H1 (cell line): ENCODE data around the gene LTO1. TPM values are rescaled to one million over a fixed set of nuclear protein-coding genes. Genes with fewer than 3 reads are reported as not detected.

Experiments used
- CTCF ChIA-PET: fragments of 300-600 bp; sonication (Branson Sonifier 250); formaldehyde crosslinking; loops from one replicate; lab custom pipeline; 2021; ENCODE audit not compliant: partially characterized antibody; lab: Charles Lee
- POLR2A ChIA-PET: fragments of 300-600 bp; sonication (Branson Sonifier 250); formaldehyde crosslinking; loops from one replicate; lab custom pipeline; 2021; ENCODE audit warnings: inconsistent platforms; ENCODE audit not compliant: partially characterized antibody; lab: Charles Lee
- DNase-seq, 2 experiments: peaks; one replicate each; pipeline versions ENCODE4 v3.0.0 to v3.0.0-alpha.2; 2010 to 2022; ENCODE audit warnings: low spot score in 2 of 2, low read depth in 1 of 2, mixed read lengths in 1 of 2
- FAIRE-seq: peaks from 2 replicates; lab custom pipeline; 2011; peaks lifted over from hg19 to GRCh38; lab: Jason Lieb, UNC
- H2AFZ ChIP-seq: 2 replicates; pipeline ENCODE4 v1.8.1; 2012; ENCODE audit warnings: low read length, inconsistent platforms
- H2AK5ac ChIP-seq: 2 replicates; pipeline ENCODE4 v1.6.1; 2013; ENCODE audit warnings: low read depth, low read length
- H2BK120ac ChIP-seq: replicated peaks from 2 replicates; pipeline ENCODE3; 2013; ENCODE audit warnings: low read depth, low read length, inconsistent platforms
- H2BK12ac ChIP-seq: 2 replicates; pipeline ENCODE4 v1.6.1; 2013; ENCODE audit warnings: low read depth, low read length
- H2BK15ac ChIP-seq: 2 replicates; pipeline ENCODE4 v1.6.1; 2013; ENCODE audit warnings: low read length
- H2BK20ac ChIP-seq: 2 replicates; pipeline ENCODE4 v1.6.1; 2013; ENCODE audit warnings: low read length
- H2BK5ac ChIP-seq: 2 replicates; pipeline ENCODE4 v1.6.1; 2013; ENCODE audit warnings: low read depth, low read length
- H3K14ac ChIP-seq: 2 replicates; pipeline ENCODE4 v1.6.1; 2013; ENCODE audit warnings: inconsistent platforms; ENCODE audit not compliant: insufficient read length
- H3K18ac ChIP-seq: 2 replicates; pipeline ENCODE4 v1.6.1; 2013; ENCODE audit warnings: low read length; ENCODE audit errors: extremely low read depth
- H3K23ac ChIP-seq: 2 replicates; pipeline ENCODE4 v1.6.1; 2013; ENCODE audit warnings: inconsistent platforms; ENCODE audit not compliant: insufficient read length
- H3K23me2 ChIP-seq: 2 replicates; pipeline ENCODE4 v1.6.1; 2013; ENCODE audit warnings: low read depth, low read length
- H3K27ac ChIP-seq: 2 replicates; pipeline ENCODE4 v1.6.1; 2011; ENCODE audit warnings: low read depth, low read length, inconsistent platforms
- H3K27me3 ChIP-seq, 4 experiments: replicated peaks in 1 of 4; 1 replicate in 1 of 4; 2 replicates in 3 of 4; pipeline versions ENCODE4 v1.6.1 to v1.8.1; 2011 to 2013; ENCODE audit warnings: low read length in 3 of 4, mild to moderate bottlenecking in 3 of 4, inconsistent platforms in 2 of 4, mixed read lengths in 2 of 4, moderate library complexity in 1 of 4; ENCODE audit not compliant: control insufficient read depth in 3 of 4, insufficient read depth in 3 of 4; ENCODE audit errors: extremely low read depth in 1 of 4
- H3K36me3 ChIP-seq, 4 experiments: 2 replicates each; pipeline versions ENCODE4 v1.6.1 to v1.8.1; 2011 to 2013; ENCODE audit warnings: mild to moderate bottlenecking in 4 of 4, low read length in 3 of 4, moderate library complexity in 2 of 4, control low read depth in 1 of 4, inconsistent platforms in 1 of 4; ENCODE audit not compliant: insufficient read depth in 4 of 4, control insufficient read depth in 2 of 4
- H3K4ac ChIP-seq: replicated peaks from 2 replicates; pipeline ENCODE3; 2013; ENCODE audit warnings: low read length, low read depth, mixed read lengths, inconsistent platforms; ENCODE audit not compliant: insufficient read length
- H3K4me1 ChIP-seq, 4 experiments: replicated peaks in 1 of 4; 1 replicate in 1 of 4; 2 replicates in 3 of 4; pipeline versions ENCODE4 v1.6.1 to v1.8.1; 2011 to 2013; ENCODE audit warnings: low read length in 3 of 4, inconsistent platforms in 2 of 4, mixed read lengths in 1 of 4; ENCODE audit not compliant: insufficient read depth in 4 of 4, control insufficient read depth in 3 of 4
- H3K4me2 ChIP-seq, 2 experiments: 2 replicates each; pipeline versions ENCODE4 v1.6.1 to v1.8.1; 2011 to 2013; ENCODE audit warnings: low read depth in 2 of 2, low read length in 2 of 2, control low read depth in 1 of 2, inconsistent platforms in 1 of 2, mild to moderate bottlenecking in 1 of 2; ENCODE audit not compliant: insufficient read depth in 1 of 2
- H3K4me3 ChIP-seq, 4 experiments: fragments of 200-600, 300-600 bp in 1 of 4; sonication (generic), shearing (Covaris generic), sonication (Bioruptor Twin) in 1 of 4; 2 replicates each; pipeline versions ENCODE4 v1.5.1 to v1.8.1; 2011 to 2016; ENCODE audit warnings: low read length in 4 of 4, low read depth in 3 of 4, control low read depth in 2 of 4, inconsistent platforms in 2 of 4, mild to moderate bottlenecking in 2 of 4, mixed read lengths in 1 of 4, moderate library complexity in 1 of 4; ENCODE audit not compliant: insufficient read depth in 2 of 4; ENCODE audit errors: extremely low read depth in 1 of 4
- H3K56ac ChIP-seq: replicated peaks from 2 replicates; pipeline ENCODE3; 2013; ENCODE audit warnings: low read depth, mild to moderate bottlenecking, mixed read lengths, low read length, inconsistent platforms; ENCODE audit not compliant: insufficient read length
- H3K79me1 ChIP-seq: 2 replicates; pipeline ENCODE4 v1.6.1; 2013; ENCODE audit warnings: low read depth, low read length, control low read depth
- H3K79me2 ChIP-seq, 2 experiments: 2 replicates each; pipeline versions ENCODE4 v1.6.1 to v1.8.1; 2012 to 2013; ENCODE audit warnings: low read length in 2 of 2, mild to moderate bottlenecking in 2 of 2, inconsistent platforms in 1 of 2; ENCODE audit not compliant: insufficient read depth in 2 of 2, control insufficient read depth in 1 of 2
- H3K9ac ChIP-seq, 4 experiments: replicated peaks in 1 of 4; 1 replicate in 1 of 4; 2 replicates in 3 of 4; pipeline versions ENCODE4 v1.6.1 to v1.8.1; 2011 to 2013; ENCODE audit warnings: low read depth in 3 of 4, low read length in 3 of 4, control low read depth in 2 of 4, mild to moderate bottlenecking in 2 of 4, moderate library complexity in 2 of 4, inconsistent platforms in 1 of 4; ENCODE audit errors: extremely low read depth in 1 of 4
- H3K9me3 ChIP-seq, 2 experiments: 2 replicates each; pipeline versions ENCODE4 v1.6.1 to v1.8.1; 2012 to 2013; ENCODE audit warnings: mild to moderate bottlenecking in 2 of 2, moderate library complexity in 2 of 2, control low read depth in 1 of 2, inconsistent platforms in 1 of 2, low read depth in 1 of 2, low read length in 1 of 2, mixed read lengths in 1 of 2; ENCODE audit not compliant: insufficient read depth in 2 of 2
- H4K20me1 ChIP-seq, 2 experiments: replicated peaks in 1 of 2; 2 replicates each; pipeline versions ENCODE3 to v1.8.1; 2011 to 2013; ENCODE audit warnings: inconsistent platforms in 2 of 2, low read length in 2 of 2, mild to moderate bottlenecking in 1 of 2; ENCODE audit not compliant: insufficient read depth in 2 of 2, control insufficient read depth in 1 of 2
- H4K5ac ChIP-seq: 2 replicates; pipeline ENCODE4 v1.6.1; 2013; ENCODE audit warnings: low read length, low read depth, mixed read lengths, inconsistent platforms; ENCODE audit not compliant: insufficient read length
- H4K8ac ChIP-seq: 2 replicates; pipeline ENCODE4 v1.8.0; 2013; ENCODE audit warnings: mild to moderate bottlenecking, moderate library complexity, low read length, inconsistent platforms; ENCODE audit not compliant: insufficient read depth; ENCODE audit errors: extremely low read depth
- H4K91ac ChIP-seq: replicated peaks from 2 replicates; pipeline ENCODE3; 2013; ENCODE audit warnings: low read length, mixed read lengths, inconsistent platforms; ENCODE audit not compliant: insufficient read length
- POU5F1 ChIP-seq: IDR thresholded peaks from 2 replicates; pipeline ENCODE4 v1.6.1; 2011; ENCODE audit warnings: low read depth, mild to moderate bottlenecking, low read length, moderate library complexity
- RBBP5 ChIP-seq: IDR thresholded peaks from 2 replicates; pipeline ENCODE4 v1.7.1; 2012; ENCODE audit warnings: low read depth, mild to moderate bottlenecking, inconsistent platforms, low read length, moderate library complexity, borderline replicate concordance
- WGBS, 2 experiments: shearing (Covaris generic) in 1 of 2; methylation state at CpG; one replicate each; pipeline versions ENCODE4 v1.1.6 to v1.1.7; 2013 to 2015; ENCODE audit warnings: low lambda C conversion rate in 2 of 2, mixed read lengths in 2 of 2, inconsistent platforms in 1 of 2, low coverage in 1 of 2, missing lambda C conversion rate in 1 of 2; ENCODE audit not compliant: insufficient replicate concordance in 2 of 2, insufficient coverage in 1 of 2, insufficient read length in 1 of 2; ENCODE audit errors: extremely low coverage in 1 of 2, missing lambda C conversion rate in 1 of 2; 5-methylcytosine and 5-hydroxymethylcytosine counted together
- polyA plus RNA-seq, 7 experiments: library from polyadenylated mRNA; depleted of rRNA in 3 of 7; stranded (reverse) in 5 of 7; unstranded in 2 of 7; fragments of >200 nt in 5 of 7; fragments of 200-250 nt in 2 of 7; gene quantifications; 1 replicate in 5 of 7; 2 replicates in 1 of 7; 4 replicates in 1 of 7; pipeline versions ENCODE4 v1.2.1 to v1.2.3, GENCODE V29; 2011 to 2013; ENCODE audit warnings: missing spikeins in 2 of 7, mixed read lengths in 2 of 7
- total RNA-seq: library from RNA; stranded (reverse); fragmentation: NEBNext Ultra II Directional; extraction: Animal tissue kit (Norgen Biotek cat#: 25700); gene quantifications from 2 replicates; pipeline ENCODE4 v1.2.1, GENCODE V29; 2021

The LTO1 gene
- total and polyA plus RNA-seq, 2 of the 8 experiments (the other 6 are each of a cell fraction or from before 2014, with no cell fraction given) = 15.4 to 21.3 TPM

DNA sequence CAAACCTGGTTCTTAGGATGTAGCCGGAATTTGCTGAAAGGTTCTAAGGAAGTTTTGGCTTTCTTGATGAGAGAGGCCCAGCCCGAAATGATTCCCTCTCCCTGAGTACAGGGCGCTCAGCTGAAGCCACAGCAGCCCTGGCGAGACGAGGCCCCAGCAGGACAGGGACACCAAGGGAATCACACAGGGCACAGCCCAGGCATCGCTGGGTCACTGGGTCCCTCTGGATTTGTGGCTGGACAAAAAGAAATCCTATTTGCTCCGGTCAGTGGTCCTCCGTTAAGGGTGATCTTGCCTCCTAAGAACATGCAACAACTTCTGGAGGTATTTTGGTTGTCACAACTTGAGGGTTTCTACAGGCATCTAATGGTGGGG, 22.3 kb upstream of the LTO1 start:
- no peak for TF ChIP-seq RBBP5
- TF ChIP-seq POU5F1 = no peak
- H3K79me2 ChIP-seq = no peaks in the 10 kb centered on the region
- no peak overlapping the region for H3K23ac ChIP-seq
- no peak overlapping the region for H2BK20ac ChIP-seq
- DNase-seq (no peak), FAIRE-seq (no peak)
- no peak overlapping the region; the same call in 1 of the 2 replicates for H3K27ac ChIP-seq
- H4K8ac ChIP-seq = no peak overlapping the region; the same call in 1 of the 2 replicates
- no peak overlapping the region for H3K56ac ChIP-seq
- POLR2A ChIA-PET = interaction anchor here (1.2 to 1.6 kb wide), 3 partner anchors 12 to 43 kb away, joined by 4 to 5 read pairs (median 5); no protein-coding TSS in a partner anchor
- H3K9ac ChIP-seq = no peak overlapping the region; a peak in 1 of 7 replicates
- H3K4ac ChIP-seq = no peak overlapping the region
- 0 out of 2 replicates have a peak overlapping the region, but pooled peaks have one; percentile 19 for H2AK5ac ChIP-seq
- 76% methylated on average over 8 of the region's 8 CpGs; no CpG with 5 or more reads in 1 of the 2 experiments for WGBS, 2 experiments
- H4K91ac ChIP-seq = no peak overlapping the region
- H3K36me3 ChIP-seq = peaks cover 0 to 10% (median 4%) of the 10 kb centered on the region in 4 experiments; a peak in 3 of 8 replicates
- no peak overlapping the region for H3K14ac ChIP-seq
- H3K27me3 ChIP-seq = no peaks in the 10 kb centered on the region; a peak in 1 of 7 replicates
- H3K4me1 ChIP-seq = peaks cover 6 to 25% (median 12%) of the 10 kb centered on the region in 4 experiments; a peak in 6 of 7 replicates
- H3K18ac ChIP-seq = no peak overlapping the region
- CTCF ChIA-PET = interaction anchor here (3.6 kb wide), 1 partner anchor 13 kb away, joined by 20 read pairs; no protein-coding TSS in a partner anchor
- H4K20me1 ChIP-seq = peaks cover 1 to 5% of the 10 kb centered on the region in 2 experiments
- 0 out of 2 replicates have a peak overlapping the region, but pooled peaks have one; percentile 33 for H2BK12ac ChIP-seq
- H3K9me3 ChIP-seq = peaks cover 0 to 2% of the 10 kb centered on the region in 2 experiments; a peak in 1 of 4 replicates
- no peak overlapping the region for H3K4me3 ChIP-seq
- H3K4me2 ChIP-seq = peak overlapping the region in 1 of 2 experiments; percentile 4; a peak in 1 of 4 replicates
- 0 out of 2 replicates have a peak overlapping the region, but pooled peaks have one; percentile 74 for H2BK15ac ChIP-seq
- no peak overlapping the region for H4K5ac ChIP-seq
- no peaks in the 10 kb centered on the region; the same call in 1 of the 2 replicates for H3K79me1 ChIP-seq
- H3K23me2 ChIP-seq = peaks cover 1% of the 10 kb centered on the region; the same call in 1 of the 2 replicates
- no peak overlapping the region for H2AFZ ChIP-seq
- no peak overlapping the region for H2BK120ac ChIP-seq
- H2BK5ac ChIP-seq = 0 out of 2 replicates have a peak overlapping the region, but pooled peaks have one; percentile 2
